Right ventricle myocardium superior (tissue), 1 donor: Measurements from ENCODE around the gene RAB7A. TPM values are rescaled to one million over a fixed set of nuclear protein-coding genes. Genes with fewer than 3 reads are reported as not detected.

ENCODE experiments used
- ATAC-seq: fragments of 200-7000 bp; cut with Tn5 transposase; one replicate; pipeline ENCODE4 v1.9.1; 2020; ENCODE audit warnings: mild to moderate bottlenecking; ENCODE audit not compliant: poor library complexity
- DNase-seq: peaks from one replicate; pipeline ENCODE4 v3.0.0-alpha.2; 2020
- intact Hi-C: fragments of 100-400 bp; cut with DNase I; formaldehyde crosslinking; loops from one replicate; pipeline ENCODE4 v1.11.2; 2022
- total RNA-seq: library from RNA; stranded (reverse); fragmentation: NEBNext Ultra II Directional; extraction: Animal tissue kit (Norgen Biotek cat#: 25700); gene quantifications from one replicate; pipeline ENCODE4 v1.2.1, GENCODE V29; 2021
- donor health status: DM: no; HTN: yes; CAD: no; lungs with severe emphysema.

RAB7A gene
- total RNA-seq, 1 donor from 2014 or later: 240 TPM

DNA sequence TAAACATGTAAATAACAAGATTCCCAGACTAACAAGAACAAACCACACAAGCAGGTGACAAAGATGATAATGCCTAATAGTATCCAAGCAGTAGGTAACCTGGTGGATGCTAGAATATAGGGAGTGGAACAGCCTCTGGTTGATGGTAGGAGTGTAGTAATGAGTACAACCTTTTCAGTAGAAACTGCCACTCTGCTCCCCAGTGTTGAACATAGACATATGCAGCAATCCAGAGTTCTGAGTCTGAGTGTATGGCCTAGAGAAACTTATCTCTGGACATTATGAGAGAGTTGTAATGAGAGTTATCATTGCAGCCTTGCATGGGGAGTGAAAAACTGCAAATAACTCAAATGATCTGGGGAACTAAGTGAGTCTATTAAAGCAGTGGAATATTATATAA, 77.3 kb downstream of the RAB7A start:
- DNase-seq (no peak), ATAC-seq (no peak)
- intact Hi-C loops: no loop called here

DNA sequence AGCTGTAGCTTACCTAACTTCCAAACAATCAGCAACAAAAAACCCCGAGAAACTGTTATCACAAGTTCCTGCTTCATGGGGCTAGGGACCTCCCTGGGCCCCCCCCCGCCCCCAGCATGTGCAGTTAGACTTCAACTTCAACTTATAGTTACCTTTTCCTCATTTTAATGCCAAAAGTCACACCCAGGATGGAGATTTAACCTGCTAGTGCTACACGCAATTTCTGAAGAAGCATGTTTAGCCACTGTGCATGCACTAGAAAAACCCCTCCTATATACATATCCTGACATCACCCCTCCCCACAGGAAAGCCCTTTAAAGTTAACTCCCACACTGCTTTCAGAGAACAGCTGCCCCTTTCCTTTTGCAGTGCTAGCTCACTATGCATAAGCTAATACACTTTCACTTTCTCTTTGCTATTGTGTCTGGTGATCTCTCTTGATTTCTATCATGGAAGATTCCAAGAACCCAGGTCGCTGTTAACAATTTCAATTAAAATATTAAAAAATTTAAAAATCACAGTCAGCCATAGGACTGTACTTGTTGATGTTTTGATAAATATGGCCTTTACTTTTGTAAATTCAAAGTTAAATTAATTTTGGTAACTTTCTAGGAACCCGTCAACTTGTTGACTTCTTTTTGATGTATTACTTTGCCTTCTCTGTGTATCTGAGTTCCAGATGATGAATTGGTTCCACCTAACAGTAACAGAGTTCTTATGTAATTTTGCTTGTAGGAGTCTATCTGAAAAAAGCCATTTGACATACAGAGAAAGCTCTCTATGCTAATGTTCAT, 78.2 kb downstream of the RAB7A start:
- ATAC-seq (peak; percentile 32), DNase-seq (no peak)
- intact Hi-C loops: no loop called here

DNA sequence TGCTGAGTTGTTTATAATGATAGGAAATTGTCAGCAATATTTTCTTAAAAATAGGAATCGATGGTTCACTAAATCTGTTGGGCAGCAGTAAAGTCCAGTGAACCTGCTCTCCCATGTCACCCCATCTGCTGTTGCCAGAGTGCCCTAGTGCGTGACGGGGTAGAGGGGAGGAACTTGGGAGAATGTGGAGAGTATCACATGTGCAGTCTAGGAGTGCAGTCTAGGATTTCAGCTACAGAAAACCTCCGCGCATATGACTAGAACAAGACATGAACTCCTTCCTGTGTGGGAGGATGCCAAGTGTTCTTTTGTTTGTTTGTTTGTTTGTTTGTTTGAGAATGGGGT, 78.8 kb downstream of the RAB7A start:
- ATAC-seq (peak; percentile 28), DNase-seq (no peak)
- intact Hi-C loops: no loop called here

DNA sequence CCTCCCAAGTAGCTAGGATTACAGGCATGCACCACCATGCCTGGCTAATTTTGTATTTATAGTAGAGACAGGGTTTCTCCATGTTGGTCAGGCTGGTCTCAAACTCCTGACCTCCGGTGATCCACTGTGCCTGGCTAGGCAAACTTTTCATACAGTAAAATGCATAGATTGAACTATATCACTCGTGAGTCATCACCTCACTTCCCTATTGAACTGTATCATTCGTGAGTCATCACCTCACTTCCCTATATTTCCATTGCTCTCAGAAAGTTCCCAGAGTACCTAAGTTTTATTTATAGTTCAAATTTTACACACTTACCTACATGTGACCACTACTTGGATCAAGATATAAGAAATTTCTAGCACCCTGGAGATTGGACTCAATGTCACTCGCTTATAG, 79.8 kb downstream of the RAB7A start:
- no peak for DNase-seq
- no peak for ATAC-seq
- intact Hi-C loops: no loop called here

DNA sequence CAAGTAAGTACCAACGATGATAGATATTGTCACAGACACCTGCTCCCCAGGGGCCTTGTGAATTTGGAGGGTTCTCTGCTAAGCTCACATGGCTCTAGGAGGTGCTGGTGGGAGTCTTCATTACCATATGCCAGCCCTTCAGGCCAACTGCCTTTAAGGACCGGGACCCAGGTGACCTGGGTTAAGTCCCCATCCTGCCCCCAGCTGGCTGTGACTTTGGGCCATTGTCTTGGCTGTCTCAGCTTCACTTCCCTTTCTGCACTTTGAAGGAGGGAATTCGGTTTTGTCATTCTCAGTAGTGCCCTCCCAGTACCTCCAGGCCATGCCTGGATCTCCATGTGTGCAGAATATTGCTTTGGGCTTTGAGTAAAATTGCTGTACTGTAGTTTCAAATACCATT, 80.6 kb downstream of the RAB7A start:
- intact Hi-C loops: no loop called here
- ATAC-seq: no peak
- no peak for DNase-seq

DNA sequence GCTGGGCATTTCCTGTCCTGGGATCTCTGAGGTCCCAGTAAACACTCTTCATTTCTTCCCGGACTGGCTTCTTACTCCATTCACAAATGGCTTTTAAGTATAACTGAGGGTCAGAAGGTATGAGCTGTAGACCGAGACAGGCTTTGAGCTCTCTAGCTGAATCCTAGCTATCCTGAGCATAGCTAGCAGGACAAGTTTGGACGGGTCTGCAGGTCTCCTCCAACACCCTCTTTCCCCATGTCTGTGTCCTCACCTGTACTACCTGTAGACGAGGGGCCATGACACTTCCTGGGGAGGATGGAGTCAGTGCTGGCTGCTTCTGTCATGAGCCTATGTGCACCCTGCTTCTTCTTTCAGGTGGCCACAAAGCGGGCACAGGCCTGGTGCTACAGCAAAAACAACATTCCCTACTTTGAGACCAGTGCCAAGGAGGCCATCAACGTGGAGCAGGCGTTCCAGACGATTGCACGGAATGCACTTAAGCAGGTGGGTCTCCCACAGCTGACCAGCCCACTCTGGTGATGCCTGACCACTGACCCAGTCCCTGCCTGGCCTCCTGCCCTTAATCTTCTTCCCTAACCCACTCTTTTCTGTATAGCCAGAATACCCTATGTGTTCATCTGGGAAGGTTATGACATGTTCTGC, 81.3 kb downstream of the RAB7A start:
- DNase-seq (no peak), ATAC-seq (no peak)
- intact Hi-C loops: no loop called here

DNA sequence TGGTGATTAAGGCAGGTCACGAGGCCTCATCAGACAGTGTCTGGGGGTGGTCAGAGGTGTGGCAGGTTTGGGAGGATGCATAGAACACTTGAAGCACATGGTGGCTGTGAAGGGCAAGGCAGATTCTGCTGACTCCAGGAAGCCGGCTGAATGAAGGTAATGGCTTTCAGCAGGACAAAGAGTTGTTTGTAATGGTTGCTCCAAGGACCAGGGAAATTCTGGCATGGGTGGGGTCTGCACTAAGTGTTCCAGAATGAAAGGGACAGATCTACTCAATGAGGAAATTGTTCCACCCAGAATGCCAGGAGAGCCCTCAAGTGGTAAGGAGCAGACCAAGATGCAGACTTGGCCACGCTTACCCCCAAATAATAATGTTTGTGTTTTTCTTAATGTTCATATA, 82.7 kb downstream of the RAB7A start:
- intact Hi-C loops: no loop called here
- ATAC-seq: no peak
- DNase-seq: no peak

DNA sequence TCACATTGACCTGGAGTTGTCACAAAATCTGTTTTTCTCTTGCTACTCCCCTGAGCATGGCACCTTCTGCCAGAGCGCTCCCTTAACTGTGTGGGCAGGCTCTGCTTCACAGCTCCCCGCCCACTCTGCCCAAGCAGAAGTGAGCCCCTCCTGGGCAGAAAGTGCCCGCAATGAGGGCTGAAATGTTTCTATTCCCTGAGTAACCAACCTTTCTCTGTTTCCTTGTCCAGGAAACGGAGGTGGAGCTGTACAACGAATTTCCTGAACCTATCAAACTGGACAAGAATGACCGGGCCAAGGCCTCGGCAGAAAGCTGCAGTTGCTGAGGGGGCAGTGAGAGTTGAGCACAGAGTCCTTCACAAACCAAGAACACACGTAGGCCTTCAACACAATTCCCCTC, 87.1 kb downstream of the RAB7A start:
- DNase-seq (no peak), ATAC-seq (no peak)
- intact Hi-C loops: no loop called here

DNA sequence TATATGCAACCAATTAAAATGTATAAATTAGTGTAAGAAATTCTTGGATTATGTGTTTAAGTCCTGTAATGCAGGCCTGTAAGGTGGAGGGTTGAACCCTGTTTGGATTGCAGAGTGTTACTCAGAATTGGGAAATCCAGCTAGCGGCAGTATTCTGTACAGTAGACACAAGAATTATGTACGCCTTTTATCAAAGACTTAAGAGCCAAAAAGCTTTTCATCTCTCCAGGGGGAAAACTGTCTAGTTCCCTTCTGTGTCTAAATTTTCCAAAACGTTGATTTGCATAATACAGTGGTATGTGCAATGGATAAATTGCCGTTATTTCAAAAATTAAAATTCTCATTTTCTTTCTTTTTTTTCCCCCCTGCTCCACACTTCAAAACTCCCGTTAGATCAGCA, 88.1 kb downstream of the RAB7A start:
- ATAC-seq (no peak), DNase-seq (no peak)
- intact Hi-C loops: no loop called here

DNA sequence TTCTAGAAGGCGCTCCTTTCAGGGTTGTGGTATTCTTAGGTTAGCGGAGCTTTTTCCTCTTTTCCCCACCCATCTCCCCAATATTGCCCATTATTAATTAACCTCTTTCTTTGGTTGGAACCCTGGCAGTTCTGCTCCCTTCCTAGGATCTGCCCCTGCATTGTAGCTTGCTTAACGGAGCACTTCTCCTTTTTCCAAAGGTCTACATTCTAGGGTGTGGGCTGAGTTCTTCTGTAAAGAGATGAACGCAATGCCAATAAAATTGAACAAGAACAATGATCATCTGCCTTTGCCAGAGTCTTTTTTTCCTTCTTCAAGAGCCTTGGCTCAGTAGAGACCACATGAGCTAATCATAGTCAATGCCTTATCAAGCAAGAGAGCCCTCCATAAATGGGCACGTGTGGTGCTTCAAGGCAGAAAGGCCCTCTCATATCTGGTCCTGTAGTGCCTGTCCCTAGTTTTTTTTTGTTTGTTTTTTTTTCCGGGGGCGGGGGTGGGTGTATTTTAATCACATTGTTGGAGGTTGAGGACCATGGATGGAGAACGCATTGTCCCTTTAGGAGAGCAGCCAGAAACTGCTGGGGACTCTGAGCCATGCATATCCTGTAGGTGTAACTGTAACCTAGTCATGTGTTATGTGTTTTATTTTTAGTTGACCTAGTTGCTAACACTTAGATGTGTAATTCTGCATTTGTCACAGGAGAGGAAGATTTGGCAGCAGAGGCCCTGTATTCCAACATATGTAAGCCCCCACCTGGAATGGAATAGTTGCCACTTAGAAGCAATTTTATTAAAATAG, 88.7 kb downstream of the RAB7A start:
- no peak for DNase-seq
- intact Hi-C loops: no loop called here
- peak; percentile 89 for ATAC-seq

DNA sequence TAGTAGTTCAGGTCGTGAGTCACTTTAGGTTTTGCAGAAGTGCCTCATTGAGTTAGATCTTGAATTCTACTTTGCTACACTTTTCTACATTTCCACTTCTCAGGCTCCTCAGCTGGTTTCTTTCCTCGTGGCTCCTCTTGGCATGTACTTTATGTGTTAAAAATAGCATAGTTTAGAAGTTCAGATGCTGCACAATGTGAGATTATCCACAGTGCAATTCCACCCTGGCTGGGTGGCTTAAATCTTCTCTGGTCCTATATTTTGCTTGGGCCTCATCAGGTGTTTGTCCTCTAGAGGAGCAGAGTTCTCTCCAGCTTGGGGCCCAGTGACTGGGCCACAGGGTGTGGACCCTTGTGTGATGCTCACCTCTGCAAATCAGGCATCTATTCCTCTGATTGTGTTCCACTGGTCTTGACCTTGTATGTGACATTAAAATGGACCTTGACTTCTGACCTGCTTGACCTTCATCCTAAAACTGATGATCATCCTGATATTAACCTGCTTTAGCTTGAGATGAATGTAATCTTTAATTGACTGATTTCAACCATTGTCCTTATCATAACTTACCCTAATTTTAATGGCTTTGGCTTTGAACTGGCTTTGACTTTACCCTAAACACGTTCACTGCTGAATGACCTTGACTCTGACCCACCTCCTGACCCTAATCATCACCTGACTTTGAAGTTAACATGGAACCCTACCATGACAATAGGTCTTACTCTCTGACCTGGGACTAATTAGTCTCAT, 89.5 kb downstream of the RAB7A start:
- DNase-seq (no peak), ATAC-seq (peak; percentile 25)
- intact Hi-C loops: no loop called here

DNA sequence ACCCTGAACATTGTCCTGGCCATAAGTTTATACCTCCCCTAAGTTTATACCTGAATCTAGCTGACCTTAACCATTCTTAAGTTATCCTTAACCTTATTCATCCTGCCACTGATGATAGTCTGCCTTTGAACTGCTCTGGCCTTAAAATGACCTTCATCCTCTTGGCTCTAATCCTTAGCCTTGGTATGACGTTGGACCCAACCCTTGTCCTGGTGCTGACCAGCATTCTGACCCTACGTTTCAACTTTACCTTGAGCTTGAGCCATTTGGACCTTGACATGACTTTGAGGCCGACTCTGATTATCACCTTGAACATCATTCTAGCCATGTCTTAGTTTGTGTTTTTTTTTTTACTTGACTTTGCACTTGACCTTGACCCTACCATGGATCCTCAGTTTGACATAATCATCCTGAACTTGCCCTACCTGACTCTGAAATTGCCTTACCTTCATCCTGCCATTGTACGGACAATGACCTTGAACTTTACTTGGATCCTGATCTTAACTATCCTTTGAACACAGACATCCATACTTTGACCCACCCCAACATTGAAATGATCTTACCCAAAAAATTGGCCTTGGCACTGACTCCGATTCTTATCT, 92.3 kb downstream of the RAB7A start:
- no peak for ATAC-seq
- intact Hi-C loops: no loop called here
- DNase-seq: no peak

DNA sequence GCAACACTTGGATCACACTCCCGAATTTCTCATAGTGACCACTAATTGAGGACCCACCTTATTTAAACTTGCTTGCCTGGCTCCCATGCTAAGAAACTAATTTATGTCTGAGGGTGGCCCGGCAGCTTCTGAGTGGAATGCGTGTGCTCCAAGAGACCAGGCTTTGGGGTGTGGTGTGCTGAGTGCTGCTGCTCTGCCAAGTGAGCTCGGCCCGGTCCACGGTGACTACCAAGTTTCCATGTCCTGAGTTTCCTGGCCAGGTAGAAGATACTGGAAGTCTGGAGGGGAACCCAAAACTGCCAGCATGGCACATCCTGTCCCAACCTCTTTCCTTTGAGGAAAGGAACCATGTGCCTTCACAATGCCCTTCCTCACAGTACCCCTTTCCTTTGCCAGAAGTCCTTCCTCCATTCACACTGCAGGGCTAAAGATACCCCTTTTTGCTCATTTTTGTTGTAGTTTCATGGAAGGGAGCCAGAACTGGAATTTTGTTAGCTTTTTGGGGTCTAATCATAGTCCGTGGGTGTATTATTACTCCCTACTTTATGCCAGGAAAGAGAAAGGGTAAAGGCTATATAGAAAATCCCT, 94.4 kb downstream of the RAB7A start:
- no peak for DNase-seq
- ATAC-seq: peak; percentile 34

DNA sequence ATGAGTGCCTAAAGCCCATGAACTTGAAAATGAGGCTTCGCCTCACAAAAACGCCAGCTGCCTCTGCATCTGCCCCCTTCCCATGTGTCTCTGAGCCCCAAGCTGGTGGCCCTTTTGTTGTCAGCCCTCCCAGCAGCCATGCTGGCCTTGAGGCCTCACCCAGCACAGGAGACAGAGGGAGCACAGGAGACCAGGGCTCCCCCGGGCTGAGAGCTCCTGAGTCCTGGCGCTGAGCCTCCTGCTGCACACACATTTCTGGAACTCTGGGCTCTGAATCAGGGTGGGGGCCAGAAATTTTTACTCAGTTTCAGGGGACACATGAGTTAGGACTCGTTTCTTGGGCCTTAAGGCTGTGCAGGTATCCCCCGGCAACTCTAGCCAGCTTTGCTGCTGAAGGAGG, 97.0 kb downstream of the RAB7A start:
- ATAC-seq (no peak), DNase-seq (no peak)
- intact Hi-C loops: no loop called here

More for the DNA sequence above, 94.4 kb downstream of the RAB7A start:
- intact Hi-C loops: no loop called here

DNA sequence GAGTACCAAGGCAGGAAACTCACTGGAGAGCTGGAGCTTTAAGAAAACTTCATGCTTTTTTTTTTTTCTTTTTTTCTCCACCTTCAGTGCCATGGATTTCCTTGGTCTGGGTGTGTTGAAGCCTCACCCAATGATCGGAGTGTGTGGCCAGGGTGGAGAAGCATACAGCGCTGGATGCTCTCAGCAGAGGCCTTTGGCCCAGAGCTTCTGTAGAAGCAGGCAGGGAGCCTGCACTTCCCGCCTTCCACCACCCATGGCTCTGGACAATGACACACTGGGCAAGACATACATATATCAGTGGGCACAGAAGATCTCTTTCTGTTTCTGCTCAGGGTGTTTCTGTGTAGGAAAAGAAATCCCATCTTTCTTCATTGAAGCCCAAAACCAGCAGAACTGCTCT, 97.6 kb downstream of the RAB7A start:
- intact Hi-C loops: no loop called here
- ATAC-seq: no peak

DNA sequence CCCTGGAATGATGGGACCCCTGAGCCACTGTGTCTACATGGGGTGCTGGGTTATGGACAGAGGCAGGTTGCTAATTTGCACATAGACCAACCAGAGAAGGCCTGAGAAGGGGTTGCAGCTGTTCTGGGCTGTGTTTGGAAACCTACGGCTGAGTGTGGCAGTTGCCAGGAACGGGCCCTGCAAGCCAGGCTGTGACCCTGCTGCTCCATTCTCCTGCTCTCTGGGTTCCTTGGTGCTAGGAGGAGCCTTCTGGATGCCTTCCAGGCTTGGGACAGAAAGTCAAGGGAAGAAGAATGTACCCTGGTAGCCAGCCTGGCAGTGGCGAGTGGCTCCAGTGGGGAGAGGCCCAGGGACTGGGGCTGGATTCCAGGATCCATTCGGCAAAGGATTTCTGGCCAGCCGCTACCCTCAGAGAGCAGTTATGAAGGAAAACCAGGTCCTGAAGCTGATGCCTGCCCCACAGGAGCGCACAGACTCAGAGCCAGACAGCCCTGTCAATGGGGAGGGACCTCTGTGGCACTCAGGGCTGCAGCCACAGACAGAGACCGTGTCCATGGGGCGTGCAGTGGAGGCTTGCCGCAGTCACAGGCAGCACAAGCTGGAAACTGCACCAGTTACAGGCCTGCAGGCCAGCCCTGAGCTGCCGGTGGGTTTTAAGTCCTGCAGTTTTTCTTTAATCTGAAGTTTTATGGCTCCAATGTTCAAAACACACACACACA, 98.3 kb downstream of the RAB7A start:
- DNase-seq (no peak), ATAC-seq (peak; percentile 45)
- intact Hi-C loops: no loop called here

More for the DNA sequence above, 97.6 kb downstream of the RAB7A start:
- DNase-seq: no peak

DNA sequence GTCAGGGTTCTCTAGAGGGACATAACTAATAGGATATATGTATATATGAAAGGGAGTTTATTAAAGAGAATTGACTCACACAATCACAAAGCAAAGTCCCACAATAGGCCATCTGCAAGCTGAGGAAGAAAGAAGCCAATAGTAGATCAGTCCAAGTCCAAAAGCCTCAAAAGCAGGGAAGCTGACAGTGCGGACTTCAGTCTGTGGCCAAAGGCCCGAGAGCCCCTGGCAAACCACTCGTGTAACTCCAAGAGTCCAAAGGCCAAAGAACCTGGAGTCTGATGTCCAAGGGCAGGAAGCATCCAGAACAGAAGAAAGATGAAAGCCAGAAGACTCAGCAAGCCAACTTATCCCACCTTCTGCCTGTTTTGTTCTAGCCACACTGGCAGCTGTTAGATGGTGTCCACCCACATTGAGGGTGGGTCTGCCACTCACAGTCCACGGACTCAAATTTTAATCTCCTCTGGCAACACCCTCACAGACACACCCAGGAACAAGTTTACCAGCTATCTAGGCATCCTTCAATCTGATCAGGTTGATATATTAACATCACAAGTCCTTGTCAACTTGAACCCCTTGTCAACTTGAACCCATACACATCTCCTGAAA, 99.2 kb downstream of the RAB7A start:
- no peak for ATAC-seq
- intact Hi-C loops: no loop called here
- DNase-seq: no peak
